Stomach (tissue), 9 donors: ENCODE measurements around the gene LILRA2. TPM values are rescaled to one million over a fixed set of nuclear protein-coding genes. Genes with fewer than 3 reads are reported as not detected.

Source experiments
- DNase-seq, 2 donors: peaks; one replicate each; pipeline versions ENCODE4 v3.0.0 to v3.0.0-alpha.2; 2013 to 2019
- H3K27ac ChIP-seq, 5 donors: fragments of 200-600 bp in 4 of 5; sonication (generic) in 4 of 5; one replicate each; pipeline ENCODE4 v1.5.1; 2013 to 2019; ENCODE audit warnings: mild to moderate bottlenecking in 1 of 5, moderate library complexity in 1 of 5
- H3K27me3 ChIP-seq, 3 donors: fragments of 200-600 bp; sonication (generic); one replicate each; pipeline ENCODE4 v1.5.1; 2017 to 2019; ENCODE audit warnings: mixed run types in 1 of 3
- H3K36me3 ChIP-seq, 4 donors: fragments of 200-600 bp; sonication (generic); 1 replicate in 3 of 4; 2 replicates in 1 of 4; pipeline ENCODE4 v1.5.1; 2016 to 2019
- H3K4me1 ChIP-seq, 4 donors: fragments of 200-600 bp; sonication (generic); one replicate each; pipeline ENCODE4 v1.5.1; 2016 to 2019
- H3K4me3 ChIP-seq, 4 donors: fragments of 200-600 bp; sonication (generic) in 3 of 4; one replicate each; pipeline ENCODE4 v1.5.1; 2016 to 2019; ENCODE audit warnings: mild to moderate bottlenecking in 1 of 4
- H3K9me3 ChIP-seq, 4 donors: fragments of 200-600 bp; sonication (generic); one replicate each; pipeline ENCODE4 v1.5.1; 2016 to 2019
- CTCF ChIP-seq, 7 experiments: fragments of 450-650 bp in 4 of 7; fragments of 200-600 bp in 3 of 7; sonication (generic) in 3 of 7; IDR thresholded peaks; one replicate each; pipeline ENCODE4 v1.5.1; 2016 to 2019; ENCODE audit warnings: antibody characterized with exemption in 7 of 7, control low read depth in 2 of 7, mild to moderate bottlenecking in 1 of 7
- EP300 ChIP-seq: sonication (generic); formaldehyde crosslinking; IDR thresholded peaks from one replicate; pipeline ENCODE4 v1.6.1; 2017; ENCODE audit warnings: antibody characterized with exemption
- POLR2A ChIP-seq, 4 donors: fragments of 450-650 bp; IDR thresholded peaks; one replicate each; pipeline ENCODE4 v1.6.1; 2016; ENCODE audit warnings: antibody characterized with exemption in 4 of 4, control low read depth in 2 of 4, mild to moderate bottlenecking in 1 of 4, moderate library complexity in 1 of 4
- POLR2AphosphoS5 ChIP-seq, 3 donors: sonication (generic); formaldehyde crosslinking; IDR thresholded peaks; one replicate each; pipeline ENCODE4 v1.6.1; 2016; ENCODE audit warnings: antibody characterized with exemption in 3 of 3
- WGBS, 5 donors: extraction: QIAGEN DNeasy Blood & Tissue Kit in 3 of 5; methylation state at CpG; one replicate each; pipeline versions ENCODE4 v1.1.5 to v1.1.7; 2013 to 2018; 5-methylcytosine and 5-hydroxymethylcytosine counted together
- intact Hi-C: fragments of 100-400 bp; cut with DNase I; formaldehyde crosslinking; loops from one replicate; pipeline ENCODE4 v1.15.1; 2023; ENCODE audit warnings: low total_unique reads
- polyA plus RNA-seq, 3 donors: library from polyadenylated mRNA; stranded (reverse); fragments of 200-250 nt; gene quantifications; one replicate each; pipeline ENCODE4 v1.2.3, GENCODE V29; 2013
- total RNA-seq, 5 donors: library from RNA; depleted of rRNA; stranded (reverse); fragments of >200 nt; gene quantifications; one replicate each; pipeline versions ENCODE4 v1.1.0 to v1.2.3, GENCODE V29; 2014 to 2016
- donor health status: healthy with polysubstance abuse.
- donor health status: Bipolar disorder and iron deficiency.
- donor health status: healthy.

Gene LILRA2
- total and polyA plus RNA-seq, 8 donors, result 0.20 to 7.8 (median 1.4) TPM; not detected in 2

DNA sequence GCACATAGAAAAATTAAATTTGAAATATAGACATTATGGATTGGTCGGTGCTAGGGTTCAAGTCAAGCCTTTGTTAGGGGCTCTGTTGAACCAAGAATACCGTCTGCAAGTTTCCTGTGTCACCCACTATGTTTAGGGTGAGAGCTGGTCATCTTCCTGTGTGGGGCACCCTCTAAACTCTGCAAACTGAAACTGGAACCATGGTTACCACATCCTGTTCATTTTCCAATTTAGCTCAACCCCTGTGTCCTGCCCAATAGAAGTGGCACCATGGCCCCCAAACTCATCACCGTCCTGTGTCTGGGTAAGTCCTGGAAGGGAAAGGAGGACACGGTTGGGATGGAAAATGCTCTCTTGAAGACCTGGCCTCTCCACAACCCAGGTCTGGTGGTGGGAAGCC lies 41.1 kb upstream of the LILRA2 start:
- intact Hi-C loops, result no loop called here
- H3K27ac ChIP-seq, result no peak overlapping the region

GRCh38 chr19:54533476-54533875 lies 40.1 kb upstream of the LILRA2 start:
- DNase-seq, result no peak
- TF ChIP-seq POLR2A (IDR thresholded peaks at IDR 0.05) (no peak), POLR2AphosphoS5 (IDR thresholded peaks at IDR 0.05) (no peak)
- H3K36me3 ChIP-seq, result no peaks in the 10 kb centered on the region
- no peaks in the 10 kb centered on the region for H3K4me1 ChIP-seq
- no peak overlapping the region for H3K27ac ChIP-seq
- H3K27me3 ChIP-seq, result peaks cover 0 to 39% (median 6%) of the 10 kb centered on the region in 3 donors
- intact Hi-C loops, result no loop called here
- H3K4me3 ChIP-seq, result no peak overlapping the region
- WGBS, 5 donors, result 71 to 87% (median 77%) methylated on average over 8 of the region's 8 CpGs
- no peaks in the 10 kb centered on the region for H3K9me3 ChIP-seq

More for the DNA sequence above, 41.1 kb upstream of the LILRA2 start:
- no peaks in the 10 kb centered on the region for H3K36me3 ChIP-seq
- no peaks in the 10 kb centered on the region for H3K9me3 ChIP-seq
- 63 to 77% (median 71%) methylated on average over 4 of the region's 4 CpGs for whole genome bisulfite sequencing, 5 donors
- H3K4me1 ChIP-seq, result no peaks in the 10 kb centered on the region
- H3K4me3 ChIP-seq, result no peak overlapping the region
- TF ChIP-seq CTCF (IDR thresholded peaks at IDR 0.05), result no peak
- no peak for TF ChIP-seq POLR2A (IDR thresholded peaks at IDR 0.05)
- TF ChIP-seq EP300, result no peak
- TF ChIP-seq POLR2AphosphoS5 (IDR thresholded peaks at IDR 0.05), result no peak
- peaks cover 0 to 47% (median 6%) of the 10 kb centered on the region in 3 donors for H3K27me3 ChIP-seq
- peak in 1 of 2 donors; percentile 9 for DNase-seq

GRCh38 chr19:54534156-54534555 lies 39.4 kb upstream of the LILRA2 start:
- H3K4me1 ChIP-seq, result no peaks in the 10 kb centered on the region
- H3K4me3 ChIP-seq, result no peak overlapping the region
- no peaks in the 10 kb centered on the region for H3K36me3 ChIP-seq
- intact Hi-C loops, result no loop called here
- no peak overlapping the region for H3K27ac ChIP-seq
- TF ChIP-seq POLR2A (IDR thresholded peaks at IDR 0.05) (no peak), CTCF (IDR thresholded peaks at IDR 0.05) (no peak), POLR2AphosphoS5 (IDR thresholded peaks at IDR 0.05) (no peak), EP300 (no peak)
- H3K27me3 ChIP-seq, result peaks cover 0 to 37% (median 6%) of the 10 kb centered on the region in 3 donors
- DNase-seq, result no peak
- 62 to 76% (median 67%) methylated on average over 8 of the region's 8 CpGs for WGBS, 5 donors
- H3K9me3 ChIP-seq, result no peaks in the 10 kb centered on the region

DNA sequence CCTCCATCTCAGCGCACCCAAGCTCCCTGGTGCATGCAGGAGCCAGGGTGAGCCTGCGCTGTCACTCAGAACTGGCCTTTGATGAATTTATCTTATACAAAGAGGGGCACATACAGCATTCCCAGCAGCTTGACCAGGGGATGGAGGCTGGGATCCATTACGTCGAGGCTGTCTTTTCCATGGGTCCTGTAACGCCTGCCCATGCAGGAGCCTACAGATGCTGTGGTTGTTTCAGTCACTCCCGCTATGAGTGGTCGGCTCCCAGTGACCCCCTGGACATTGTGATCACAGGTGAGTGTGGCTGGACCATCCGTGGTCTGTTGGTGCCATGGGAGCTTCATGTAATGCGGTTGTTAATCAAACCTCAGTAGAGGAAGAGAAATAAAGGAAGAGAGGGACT lies 38.0 kb upstream of the LILRA2 start:
- Histone ChIP-seq H3K27ac (no peak overlapping the region), H3K4me3 (no peak overlapping the region), H3K36me3 (no peaks in the 10 kb centered on the region), H3K27me3 (peaks cover 0 to 42% (median 6%) of the 10 kb centered on the region in 3 donors), H3K9me3 (no peaks in the 10 kb centered on the region), H3K4me1 (no peaks in the 10 kb centered on the region)
- intact Hi-C loops, result no loop called here
- no peak for DNase-seq
- WGBS, 5 donors, result 79 to 87% (median 85%) methylated on average over 9 of the region's 9 CpGs
- TF ChIP-seq EP300, result no peak
- no peak for TF ChIP-seq CTCF (IDR thresholded peaks at IDR 0.05)
- TF ChIP-seq POLR2AphosphoS5 (IDR thresholded peaks at IDR 0.05), result no peak
- no peak for TF ChIP-seq POLR2A (IDR thresholded peaks at IDR 0.05)

GRCh38 chr19:54536956-54537355 lies 36.6 kb upstream of the LILRA2 start:
- TF ChIP-seq EP300 (no peak), POLR2AphosphoS5 (IDR thresholded peaks at IDR 0.05) (no peak), POLR2A (IDR thresholded peaks at IDR 0.05) (no peak), CTCF (IDR thresholded peaks at IDR 0.05) (no peak)
- Histone ChIP-seq H3K27me3 (peaks cover 0 to 47% (median 6%) of the 10 kb centered on the region in 3 donors), H3K36me3 (no peaks in the 10 kb centered on the region), H3K4me1 (no peaks in the 10 kb centered on the region), H3K27ac (no peak overlapping the region), H3K9me3 (peaks cover 0 to 4% (median 0%) of the 10 kb centered on the region in 4 donors), H3K4me3 (no peak overlapping the region)
- intact Hi-C loops, result no loop called here
- WGBS, 5 donors, result 70 to 89% (median 80%) methylated on average over 5 to 9 of the region's 9 CpGs
- no peak for DNase-seq
